Stimulated activated CD4-positive, alpha-beta T cell treated with anti-CD3 and anti-CD28 coated beads, TNF-alpha, amount 100 ng/mL, for 1 hour (primary cell): Measurements from ENCODE around the gene KDM4C.

Experiments
- DNase-seq, 3 donors: peaks; one replicate each; pipeline ENCODE4 v3.0.0-alpha.2; 2020; ENCODE audit warnings: low read depth in 3 of 3, low spot score in 1 of 3

KDM4C gene

GRCh38 chr9:6864102-6864501 is 106.3 kb downstream of the KDM4C start:
- no peak for DNase-seq

DNA sequence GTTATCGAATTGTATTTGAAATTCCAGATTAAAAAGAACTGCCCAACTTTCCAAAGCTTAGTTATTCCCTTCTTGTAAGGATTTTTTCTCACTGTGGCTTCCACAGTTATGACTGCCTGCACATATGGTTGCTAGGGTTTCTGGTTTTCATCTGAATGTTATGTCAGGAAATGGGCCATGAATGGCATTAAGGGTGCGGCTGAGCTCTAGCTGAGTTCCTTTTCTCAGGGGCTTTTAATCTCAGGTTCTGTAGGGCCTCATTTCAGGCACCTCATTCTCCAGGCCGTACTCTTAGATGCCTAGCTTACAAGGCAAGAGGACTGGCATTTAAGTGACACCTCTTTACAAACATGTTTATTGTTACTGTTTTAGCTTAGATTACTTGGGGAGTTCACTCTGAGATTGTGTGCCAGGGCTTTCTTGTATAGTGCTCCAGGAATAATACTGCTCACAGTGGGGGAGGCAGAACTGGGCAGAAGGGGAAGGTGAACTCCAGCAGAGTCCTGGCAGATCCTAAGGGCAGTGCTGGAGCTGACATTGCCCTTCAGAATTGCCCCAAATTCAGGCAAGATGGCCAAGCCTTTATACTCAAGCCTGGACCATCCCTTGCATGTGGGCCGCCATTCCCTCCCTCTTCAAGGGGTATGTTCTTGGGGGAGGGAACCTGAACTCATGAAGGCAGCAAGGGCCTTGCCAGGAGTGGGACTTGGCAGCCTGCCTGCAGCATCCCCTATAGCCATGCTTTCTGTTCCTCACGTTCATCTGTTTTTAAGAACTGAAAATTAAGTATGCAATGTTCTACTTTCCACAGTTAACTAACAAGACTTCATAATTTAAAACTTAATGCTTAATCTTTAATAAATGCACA is 111.5 kb downstream of the KDM4C start:
- DNase-seq: no peak

DNA sequence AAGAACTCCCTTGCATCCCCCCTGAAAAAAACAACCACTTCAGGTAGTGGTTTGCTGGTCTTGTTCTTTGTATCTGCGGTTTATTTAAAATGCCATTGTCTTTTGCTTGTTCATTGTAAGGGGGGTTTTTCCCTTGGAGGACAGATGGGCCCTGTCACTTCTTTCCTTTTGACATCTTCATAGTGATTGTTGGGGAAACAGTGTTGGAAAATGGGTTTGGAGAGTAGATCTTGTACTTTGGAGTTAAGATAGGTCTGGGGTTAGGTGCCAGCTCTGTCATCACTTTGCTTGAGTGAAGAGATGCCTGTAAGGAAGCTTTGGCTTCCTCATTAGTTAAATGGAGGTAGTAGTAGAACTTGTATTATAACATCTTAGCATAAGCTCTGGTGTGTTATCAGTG is 112.4 kb downstream of the KDM4C start:
- no peak for DNase-seq

GRCh38 chr9:6870650-6871477 is 113.1 kb downstream of the KDM4C start:
- no peak for DNase-seq

- DNase-seq: no peak
Observed at GRCh38 chr9:6873857-6874256, 116.1 kb downstream of the KDM4C start.

DNA sequence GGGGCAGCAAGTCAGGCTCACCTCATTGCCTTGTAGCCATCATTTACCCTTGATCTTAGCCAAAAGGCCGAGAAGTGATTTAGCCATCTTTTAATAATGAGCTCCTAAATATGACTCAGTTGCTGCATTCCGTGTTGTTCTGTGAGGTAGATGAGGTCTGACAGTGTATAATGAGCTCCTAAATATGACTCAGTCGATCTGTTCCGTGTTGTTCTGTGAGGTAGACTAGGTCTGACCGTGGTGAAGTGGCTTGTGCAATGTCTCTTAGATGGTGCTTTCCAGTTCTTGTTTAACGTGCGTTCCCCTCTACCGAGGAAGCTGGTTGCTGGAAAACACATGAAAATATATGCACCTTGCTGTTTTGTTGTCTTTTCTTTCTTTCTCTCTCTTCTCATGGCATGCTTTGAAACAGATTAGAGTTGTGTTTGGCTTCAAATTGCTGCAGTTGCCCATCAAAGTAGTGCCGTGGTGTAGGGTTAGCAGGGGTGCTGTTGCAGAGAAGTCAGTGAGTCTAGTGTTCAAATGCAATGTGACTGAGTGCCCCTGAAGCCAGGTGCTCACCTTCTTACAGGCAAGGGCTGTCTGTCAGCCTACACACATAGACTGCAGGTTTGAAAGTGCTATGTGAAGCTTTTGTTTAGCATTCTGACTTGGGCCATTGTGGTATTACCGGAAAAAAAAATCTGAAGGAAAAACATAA is 118.6 kb downstream of the KDM4C start:
- no peak for DNase-seq

DNA sequence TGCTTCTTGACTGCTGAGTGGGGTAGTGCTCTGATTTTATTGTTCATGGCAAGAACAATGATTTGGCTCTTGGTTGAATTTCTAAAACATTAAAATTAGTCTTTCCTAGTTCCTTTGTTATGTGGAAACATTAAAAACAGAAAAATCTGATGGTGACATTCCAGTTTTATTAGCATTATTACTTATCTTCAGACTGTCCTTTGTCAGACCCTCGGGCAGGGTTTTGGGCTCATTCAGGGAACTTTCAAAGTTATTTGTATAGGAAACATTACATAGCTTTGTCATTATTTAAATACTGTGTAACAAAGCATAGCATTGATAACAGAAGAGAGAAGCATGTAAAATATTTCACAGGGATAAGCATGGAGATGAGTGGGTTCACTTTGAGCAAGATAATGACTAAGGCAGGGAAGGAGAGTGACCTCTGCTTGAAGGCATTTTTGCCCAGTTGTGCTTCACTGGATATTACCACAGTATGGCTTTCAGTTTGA is 119.9 kb downstream of the KDM4C start:
- DNase-seq: no peak

DNA sequence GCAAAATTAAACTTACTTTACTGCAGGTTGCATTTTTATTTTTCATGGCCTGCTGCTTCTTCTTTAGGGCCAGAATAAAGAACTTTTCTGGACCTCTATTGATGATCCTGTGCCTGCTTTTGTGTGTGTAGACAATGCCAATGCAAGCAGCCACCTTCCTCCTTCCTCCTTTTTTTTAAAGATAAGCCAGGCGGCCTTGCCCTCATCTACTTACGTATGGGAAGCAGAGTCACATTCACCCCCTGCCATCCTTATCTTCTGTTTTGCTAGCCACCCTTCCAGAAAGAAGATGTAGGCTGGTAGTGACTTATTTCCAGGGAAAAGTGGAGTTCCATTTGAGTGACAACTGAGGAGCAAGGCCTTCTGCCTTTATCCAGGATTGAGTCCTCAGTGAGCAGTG is 122.9 kb downstream of the KDM4C start:
- DNase-seq: no peak

DNA sequence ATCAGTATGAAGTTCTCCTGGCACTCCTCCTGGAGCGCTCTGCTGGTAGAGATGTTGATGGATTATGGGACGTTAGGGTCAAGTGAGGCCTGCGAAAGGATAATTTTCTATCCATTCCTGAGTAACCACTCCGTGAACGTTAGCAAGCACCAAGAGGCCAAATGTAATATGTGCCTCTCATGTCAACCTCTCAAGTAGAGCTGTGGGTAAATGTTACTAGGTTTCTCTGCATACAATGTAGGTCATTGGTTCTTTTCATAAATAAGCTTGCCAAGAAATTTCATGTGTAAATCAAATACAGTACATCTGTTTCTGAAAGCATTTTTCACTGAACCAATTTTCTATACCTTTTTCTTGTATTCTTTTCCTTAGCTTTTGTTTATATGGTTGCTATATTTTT is 126.3 kb downstream of the KDM4C start:
- DNase-seq: no peak

DNA sequence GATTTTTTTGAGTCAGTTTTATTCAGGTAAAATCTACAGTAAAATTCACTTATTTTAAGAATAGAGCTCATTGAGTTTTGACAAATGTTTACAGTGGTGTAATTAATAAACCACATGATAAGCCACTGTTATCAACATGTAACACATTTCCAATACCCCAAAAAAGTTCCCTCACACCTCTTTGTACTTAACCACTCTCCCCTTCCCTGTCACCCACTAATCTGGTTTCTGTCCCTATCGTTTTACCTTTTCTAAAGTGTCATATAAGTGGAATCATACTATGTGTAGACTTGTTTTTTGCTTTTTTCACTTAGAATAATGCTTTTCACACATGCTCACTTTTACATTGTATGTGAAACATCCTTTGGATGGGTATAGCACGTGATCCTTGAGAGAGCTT is 127.2 kb downstream of the KDM4C start:
- no peak for DNase-seq

GRCh38 chr9:6887051-6887450 is 129.3 kb downstream of the KDM4C start:
- DNase-seq: no peak

DNA sequence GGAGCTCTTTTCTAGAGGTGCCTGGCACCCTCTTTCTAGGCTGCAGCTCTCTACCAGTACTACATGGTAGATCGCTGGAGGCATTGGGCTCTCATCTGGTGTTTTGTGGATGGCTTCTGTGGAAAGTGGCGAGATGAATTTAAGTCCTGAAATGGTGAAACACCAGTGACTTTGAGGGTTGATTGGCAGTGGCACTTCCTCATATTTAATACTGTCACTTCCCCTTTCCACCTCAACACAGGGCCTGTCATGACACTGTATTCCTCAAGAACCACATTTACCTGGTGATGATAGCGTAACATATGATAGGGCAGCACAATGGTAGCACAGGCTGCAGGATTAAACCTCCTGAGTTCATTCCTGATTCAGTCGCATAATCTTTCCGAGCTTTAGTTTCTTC is 132.1 kb downstream of the KDM4C start:
- no peak for DNase-seq

DNA sequence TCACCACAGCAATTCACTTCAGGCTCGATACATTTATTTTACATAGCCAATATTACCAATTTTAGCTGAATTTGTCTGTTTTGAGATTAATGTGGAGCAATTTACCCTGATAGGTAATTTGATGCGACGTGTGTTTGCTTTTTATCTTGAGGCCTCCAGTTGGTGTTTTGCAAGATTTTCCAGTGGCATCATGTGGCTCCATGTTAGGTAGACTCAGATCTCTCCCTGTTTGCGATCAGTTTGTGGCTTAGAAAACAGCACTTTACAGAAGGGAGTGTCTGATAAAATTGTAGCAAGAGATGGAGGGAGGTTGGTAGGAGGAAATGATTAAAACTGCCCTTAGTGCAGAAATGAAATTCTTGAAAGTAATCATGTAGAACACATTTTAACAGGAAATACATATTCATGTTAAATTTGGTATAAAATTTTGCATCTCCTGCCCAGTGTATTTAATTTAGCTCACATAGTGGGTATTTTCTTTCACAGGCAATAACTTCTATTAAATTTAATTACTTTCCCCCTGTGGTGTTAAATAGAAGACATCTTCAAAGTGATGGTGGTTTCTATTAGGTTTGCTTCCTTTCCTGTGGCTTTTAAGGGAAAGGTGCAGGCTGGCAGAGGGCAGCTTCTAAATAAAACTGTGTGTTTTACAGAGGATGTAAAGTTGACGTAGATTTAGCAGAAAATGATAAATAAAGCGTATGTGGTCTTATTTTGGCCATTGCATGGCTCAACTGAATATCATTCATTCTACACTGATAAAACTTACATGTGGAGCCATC is 135.8 kb downstream of the KDM4C start:
- DNase-seq: no peak

GRCh38 chr9:6894135-6894534 is 136.4 kb downstream of the KDM4C start:
- DNase-seq: no peak

- DNase-seq: no peak
Observed at GRCh38 chr9:6895754-6896153, 138.0 kb downstream of the KDM4C start.

DNA sequence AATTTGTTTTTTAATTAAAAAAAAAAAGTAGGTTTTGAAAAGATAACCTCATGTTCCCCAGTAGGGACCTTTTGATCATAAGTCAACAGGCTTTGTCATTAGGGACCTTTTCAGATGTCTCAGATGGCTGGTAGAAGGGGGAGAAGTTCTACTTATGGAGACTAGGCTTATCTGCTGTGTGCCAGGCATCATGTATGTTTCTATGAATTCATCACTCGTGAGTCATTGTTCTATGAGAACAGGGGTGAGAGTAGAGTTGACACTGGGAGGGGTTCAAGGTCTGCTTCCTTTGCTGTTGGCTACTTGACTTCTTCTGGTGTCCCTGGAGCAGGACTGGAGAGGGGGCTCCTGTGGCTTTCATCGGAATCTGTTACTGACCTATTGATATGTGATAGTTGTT is 138.8 kb downstream of the KDM4C start:
- DNase-seq: no peak

DNA sequence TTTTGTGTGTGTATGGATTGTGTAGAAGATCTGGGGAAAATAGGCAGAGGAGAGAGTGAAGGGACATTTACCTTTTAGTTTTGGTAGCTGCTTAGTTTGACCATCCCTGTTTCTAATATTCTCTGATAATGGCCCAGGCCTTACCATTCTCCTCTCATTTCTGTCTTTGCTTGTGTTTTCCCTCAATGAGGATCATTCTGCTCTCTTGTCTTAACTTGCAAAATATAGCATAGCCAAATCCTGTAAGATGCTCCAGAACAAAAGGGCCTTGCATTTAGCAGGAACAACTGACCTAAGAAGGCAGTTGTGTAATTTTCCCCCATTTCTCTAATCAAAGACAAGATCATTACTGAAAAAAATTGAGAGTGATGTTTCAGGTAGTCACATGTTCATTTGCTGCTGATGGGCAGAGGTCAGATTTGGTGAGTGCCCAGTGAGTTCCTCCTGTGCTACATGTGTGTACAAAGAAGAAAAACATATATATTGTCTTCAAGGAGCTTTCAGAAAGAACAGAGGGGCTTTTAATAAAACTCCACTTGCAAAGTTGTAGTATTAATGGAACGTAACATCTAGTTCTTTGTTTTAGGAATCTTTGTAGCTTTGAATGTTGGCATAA is 139.5 kb downstream of the KDM4C start:
- no peak for DNase-seq

DNA sequence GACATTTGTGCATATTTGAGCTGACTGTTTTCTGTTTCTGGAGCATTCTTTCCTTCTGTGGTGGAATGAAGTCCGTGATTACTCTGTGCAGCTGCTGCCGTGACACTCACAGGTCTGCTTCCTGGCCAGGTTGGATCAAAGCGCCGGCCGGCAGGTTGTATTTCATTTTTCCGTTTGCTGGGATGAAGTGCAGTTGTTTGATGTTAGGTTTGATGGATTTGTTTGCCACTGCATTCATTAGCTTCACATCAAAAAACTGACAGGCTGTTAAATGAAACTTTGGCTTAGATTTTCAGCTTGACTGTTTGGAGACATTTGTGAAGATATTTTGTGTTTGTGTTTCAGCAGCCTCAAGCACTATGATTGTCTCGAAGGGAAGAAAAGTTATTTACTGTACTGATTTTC is 140.1 kb downstream of the KDM4C start:
- DNase-seq: no peak

DNA sequence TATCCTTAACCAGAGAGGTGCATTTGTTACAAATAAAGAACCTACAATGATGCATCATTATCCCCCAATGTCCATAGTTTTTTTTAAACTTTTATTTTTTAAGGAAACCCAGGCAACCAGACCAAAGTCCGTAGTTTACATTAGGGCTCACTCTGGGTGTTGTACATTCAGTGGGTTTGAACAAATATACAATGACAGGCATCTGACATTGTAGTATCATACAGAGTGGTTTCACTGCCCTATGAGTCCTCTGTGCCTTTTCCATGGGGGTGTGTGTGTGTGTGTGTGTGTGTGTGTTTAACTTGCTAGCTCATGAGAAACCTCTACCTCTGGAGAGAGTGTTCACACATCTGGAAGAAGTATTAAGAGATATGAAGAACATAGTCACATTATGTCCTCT is 141.5 kb downstream of the KDM4C start:
- DNase-seq: no peak

DNA sequence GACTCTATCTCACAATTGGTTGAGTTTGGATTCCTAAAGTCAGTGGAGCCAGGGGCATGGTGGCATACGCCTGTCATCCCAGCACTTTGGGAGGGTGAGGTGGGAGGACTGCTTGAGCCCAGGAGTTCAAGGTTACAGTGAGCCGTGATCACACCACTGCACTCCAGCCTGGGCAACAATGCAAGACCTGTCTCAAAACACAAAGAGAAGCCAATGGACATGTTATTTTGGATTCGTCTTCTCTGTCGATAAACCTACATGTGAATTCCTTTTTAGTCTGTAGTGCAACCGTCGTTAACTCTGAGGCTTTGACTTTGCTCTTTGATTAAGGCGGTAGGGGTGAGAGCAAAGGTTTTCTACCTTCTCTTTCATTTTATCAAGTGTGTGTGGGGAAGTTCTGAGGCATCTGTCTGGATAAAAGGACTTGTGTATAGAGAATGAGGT is 142.7 kb downstream of the KDM4C start:
- DNase-seq: no peak
